NCI-H1930 (cell line): ENCODE measurements around the gene C8G.

Source experiments
- DNase-seq, 2 experiments: peaks; one replicate each; lab custom pipeline; 2025; lab: John Stamatoyannopoulos, UW

The C8G gene

GRCh38 chr9:136982232-136983051, 37.4 kb downstream of the C8G start, which contains the start of gene LCNL1:
Gene LCNL1 (plus strand): TSS chr9:136982993. CDS start chr9:136983587, 594 bp downstream.
- no peak for DNase-seq

GRCh38 chr9:136983167-136983566, 38.1 kb downstream of the C8G start:
- DNase-seq: no peak

- no peak for DNase-seq
These were observed 38.7 kb downstream of the C8G start for GRCh38 chr9:136983656-136984314.

GRCh38 chr9:136984464-136985026, 39.5 kb downstream of the C8G start:
- DNase-seq: no peak

- no peak for DNase-seq
These were observed 40.1 kb downstream of the C8G start for GRCh38 chr9:136985027-136985602.

- no peak for DNase-seq
These were observed 40.8 kb downstream of the C8G start for GRCh38 chr9:136985853-136986252.

- DNase-seq: no peak
These were observed 43.8 kb downstream of the C8G start for GRCh38 chr9:136988872-136989271.

- no peak for DNase-seq
These were observed 45.3 kb downstream of the C8G start for GRCh38 chr9:136990242-136990911.

GRCh38 chr9:136991993-136992818, 47.2 kb downstream of the C8G start, which contains the start of gene PAXX:
Gene PAXX (plus strand): TSS chr9:136992422. CDS start chr9:136992444, 22 bp downstream.
- peak; percentile 74 to 81 for DNase-seq

- no peak for DNase-seq
These were observed 47.9 kb downstream of the C8G start for GRCh38 chr9:136992819-136993369.

- DNase-seq: no peak
These were observed 49.3 kb downstream of the C8G start for GRCh38 chr9:136994180-136994887.

- no peak for DNase-seq
These were observed 49.8 kb downstream of the C8G start for GRCh38 chr9:136994888-136995230.

- DNase-seq: no peak
These were observed 50.3 kb downstream of the C8G start for GRCh38 chr9:136995362-136995761.

- no peak for DNase-seq
These were observed 50.8 kb downstream of the C8G start for GRCh38 chr9:136995772-136996311.
